NCI-H2029 (cell line): ENCODE data around the gene SBNO1.
A peak's percentile ranks its signal among the peaks of the same experiment; 100 is the strongest.
"Not testable (repeated sequence)": the region's sequence is repeated elsewhere in the genome, so short reads cannot be mapped to it uniquely, and the experiment has no call there.

Experiments
- DNase-seq: peaks from one replicate; lab custom pipeline; 2025; lab: John Stamatoyannopoulos, UW

The SBNO1 gene

GRCh38 chr12:123248996-123249741, 115.5 kb downstream of the SBNO1 start:
- DNase-seq: not testable (repeated sequence)

DNA sequence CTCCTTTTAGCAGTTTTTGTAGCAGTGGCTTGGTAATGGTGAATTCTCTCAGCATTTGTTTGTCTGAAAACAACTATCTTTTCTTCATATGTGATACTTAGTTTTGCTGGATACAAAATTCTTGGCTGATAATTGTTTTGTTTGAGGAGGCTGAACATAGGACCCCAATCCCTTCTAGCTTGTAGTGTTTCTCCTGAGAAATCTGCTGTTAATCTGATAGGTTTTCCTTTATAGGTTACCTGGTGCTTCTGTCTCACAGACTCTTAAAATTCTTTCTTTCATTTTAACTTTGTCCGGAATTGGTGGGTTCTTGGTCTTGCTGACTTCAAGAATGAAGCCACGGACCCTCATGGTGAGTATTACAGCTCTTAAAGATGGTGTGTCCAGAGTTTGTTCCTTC, 116.5 kb downstream of the SBNO1 start:
- not testable (repeated sequence) for DNase-seq

- no peak for DNase-seq
These were observed 119.0 kb downstream of the SBNO1 start for GRCh38 chr12:123245678-123246077.

- no peak for DNase-seq
These were observed 120.9 kb downstream of the SBNO1 start for GRCh38 chr12:123243671-123244262.

- DNase-seq: peak; percentile 65
These were observed 122.3 kb downstream of the SBNO1 start for GRCh38 chr12:123242116-123242904.
